Measurements from ENCODE around the gene GPR15.

GPR15 gene

GRCh38 chr3:98531622-98532274, at the start of gene GPR15:
Gene GPR15, plus strand, starts transcription at chr3:98531978. Its CDS starts 56 bp downstream, at chr3:98532034.
- no peak for DNase-seq (ENCODE audit: low read depth)

DNA sequence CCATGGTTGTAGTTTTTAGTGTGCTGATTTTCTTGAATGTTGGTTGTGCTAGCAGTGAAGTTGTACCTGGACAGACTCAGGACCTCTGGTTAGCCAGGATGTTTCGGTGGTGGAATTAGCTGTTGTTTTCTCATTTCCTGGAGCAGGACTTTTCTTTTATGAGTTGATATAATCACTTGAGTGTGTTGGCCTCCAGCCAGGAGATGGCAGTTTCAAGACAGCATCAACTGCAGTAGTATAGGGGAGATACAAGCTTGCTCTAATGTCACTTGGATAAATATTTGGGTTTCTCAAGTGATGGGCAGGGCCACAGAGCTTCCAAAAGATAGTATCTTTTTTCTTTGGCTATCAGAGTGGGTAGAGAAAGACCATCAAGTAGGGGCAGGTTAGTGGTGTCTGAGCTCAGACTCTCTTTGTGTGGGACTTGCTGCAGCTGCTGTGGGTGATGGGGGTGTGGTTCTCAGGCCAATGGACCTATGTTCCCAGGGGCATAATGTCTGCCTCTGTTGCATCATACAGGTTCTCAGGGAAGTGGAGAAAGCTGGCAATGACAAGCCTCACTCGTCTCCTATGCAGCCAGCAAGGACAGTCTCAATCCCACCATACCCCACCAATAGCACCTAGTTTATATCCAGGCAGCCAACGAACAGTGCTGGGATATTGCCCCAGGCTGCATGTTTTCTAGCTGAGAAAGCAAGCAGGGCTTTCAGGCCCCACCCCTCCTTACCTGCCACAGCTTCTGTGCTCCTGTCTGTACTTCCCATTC, 48.9 kb upstream of the GPR15 start:
- DNase-seq (ENCODE audit: low read depth) = no peak

DNA sequence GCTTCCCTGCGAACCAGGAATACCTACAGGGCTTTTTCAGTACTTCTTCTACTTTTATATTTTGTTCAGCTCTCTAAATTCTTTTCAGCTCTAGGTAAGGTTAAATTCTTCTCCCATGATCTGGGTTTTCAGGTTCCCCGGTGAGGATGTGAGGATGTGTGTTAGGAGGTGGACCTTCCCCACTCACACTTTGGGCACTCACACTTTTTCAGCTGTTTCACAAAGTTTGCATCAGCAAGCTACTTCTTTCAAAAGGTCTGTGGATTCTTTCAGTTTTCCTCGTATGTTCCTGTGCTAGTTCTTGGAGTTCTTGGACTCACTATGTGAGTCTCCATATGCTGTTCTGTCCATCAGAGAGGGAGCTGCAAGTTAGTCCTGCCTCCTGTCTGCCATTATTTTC, 48.2 kb upstream of the GPR15 start:
- DNase-seq (ENCODE audit: low read depth) = no peak

DNA sequence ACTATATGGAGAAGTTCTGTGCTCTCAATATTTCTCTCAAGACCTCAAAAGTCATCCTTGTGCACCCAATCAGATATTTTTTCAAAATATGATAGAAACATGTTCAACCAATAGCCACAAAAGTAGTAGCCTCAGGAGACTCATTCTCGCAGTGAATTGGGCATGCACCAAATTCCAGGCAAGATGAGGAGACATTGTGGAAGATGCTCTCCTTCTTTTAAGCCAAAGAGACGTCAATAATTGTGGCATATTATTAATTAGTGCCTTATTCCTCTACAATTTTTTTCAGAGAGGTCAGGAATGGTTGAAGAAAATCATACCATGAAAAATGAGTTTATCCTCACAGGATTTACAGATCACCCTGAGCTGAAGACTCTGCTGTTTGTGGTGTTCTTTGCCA, 34.4 kb upstream of the GPR15 start, which contains the start of gene OR5K2:
OR5K2 (plus strand) TSS at position 301 of the 400 bp plus-strand sequence; CDS start at position 301, 0 bp downstream.
- no peak for DNase-seq (ENCODE audit: low read depth)

GRCh38 chr3:98500019-98500418, 31.8 kb upstream of the GPR15 start:
- DNase-seq (ENCODE audit: low read depth) = no peak

DNA sequence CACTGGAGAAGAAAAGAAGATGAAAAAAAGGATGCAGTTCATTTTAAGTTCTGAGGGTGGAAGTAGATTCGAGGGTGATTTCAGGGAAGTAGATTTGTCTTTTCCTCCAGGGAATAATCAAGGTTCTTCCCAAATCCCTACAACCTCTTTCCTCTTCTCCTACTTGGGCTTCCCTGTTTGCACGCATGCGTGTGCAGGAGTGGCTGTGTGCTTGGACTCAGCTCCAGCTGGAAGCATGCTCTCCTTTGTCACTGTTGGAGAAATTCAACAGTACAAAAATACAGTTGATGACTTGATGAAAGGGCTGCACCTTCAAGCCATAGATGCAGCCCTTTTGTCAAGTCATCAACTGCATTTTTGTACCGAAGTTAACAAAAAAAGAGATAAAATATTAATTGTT, 30.5 kb upstream of the GPR15 start:
- DNase-seq (ENCODE audit: low read depth) = no peak

DNA sequence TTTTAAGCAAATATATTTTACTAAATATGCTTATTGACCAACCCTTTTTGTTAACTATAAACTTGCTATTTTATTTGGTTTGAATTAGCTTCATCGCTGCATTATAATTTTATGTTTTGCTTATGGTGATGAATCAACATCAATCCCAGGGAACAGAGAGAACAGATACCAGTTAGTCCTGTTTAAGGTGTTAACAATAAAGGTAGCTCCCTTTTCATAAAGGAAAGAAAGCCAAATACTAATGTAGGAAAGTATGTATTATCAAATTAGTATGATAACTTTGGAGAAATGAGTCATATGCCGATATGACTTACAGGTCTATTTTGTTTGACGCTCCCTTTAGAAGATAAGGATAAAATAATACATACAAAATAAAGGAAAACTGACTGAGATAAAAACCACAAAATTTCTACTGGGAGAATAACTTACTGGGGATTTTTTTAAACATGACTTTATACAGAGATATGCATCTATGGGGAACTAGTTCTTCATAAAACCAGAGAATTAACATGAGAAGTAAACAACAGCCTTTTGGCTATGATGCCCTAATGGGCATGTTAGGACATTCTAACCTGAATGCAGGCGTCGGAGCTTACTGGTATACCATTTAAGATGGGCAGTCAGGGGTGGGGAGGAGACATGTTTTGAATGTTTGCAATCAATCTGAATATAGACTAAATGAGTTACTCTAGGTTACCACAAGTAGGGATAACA, 29.8 kb upstream of the GPR15 start:
- no peak for DNase-seq (ENCODE audit: low read depth)

DNA sequence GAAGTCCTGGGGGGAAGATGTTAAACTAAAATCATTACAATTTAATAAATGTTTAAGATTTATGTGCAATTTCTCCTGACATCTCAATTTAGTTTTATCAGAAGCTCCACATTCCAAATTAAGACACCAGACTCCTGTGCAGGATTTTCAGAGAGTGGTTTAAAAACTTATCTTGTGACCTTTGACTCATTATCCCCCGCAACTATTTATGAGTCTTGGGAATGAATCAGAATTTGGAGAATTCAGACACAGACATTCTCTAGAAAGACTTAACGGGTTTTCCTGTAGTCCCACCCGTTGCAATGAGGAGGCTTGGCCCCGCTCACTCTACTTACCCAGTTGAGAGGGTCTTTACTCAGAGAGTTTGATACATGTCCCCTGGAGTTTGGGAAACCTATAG, 27.2 kb upstream of the GPR15 start:
- DNase-seq (ENCODE audit: low read depth) = peak; percentile 9

DNA sequence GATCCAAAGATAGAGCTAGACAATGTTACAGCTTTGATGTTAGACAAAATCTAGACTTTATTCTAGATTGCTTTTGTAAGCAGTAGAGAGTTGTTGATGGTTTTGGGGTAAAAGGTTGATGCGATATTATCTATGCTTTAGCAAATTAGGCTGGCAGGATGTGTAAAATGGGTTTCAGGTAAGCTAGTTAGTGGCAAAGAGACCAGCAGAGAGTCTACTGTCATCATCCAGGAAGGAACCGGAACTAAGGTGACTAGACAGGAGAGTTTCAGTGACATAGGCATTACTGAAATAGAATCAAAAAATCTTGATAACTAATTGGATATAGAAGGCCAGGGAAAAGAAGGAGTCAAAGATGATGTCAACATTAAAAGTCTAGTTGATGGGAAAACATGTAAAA, 23.2 kb upstream of the GPR15 start:
- DNase-seq (ENCODE audit: low read depth) = no peak

DNA sequence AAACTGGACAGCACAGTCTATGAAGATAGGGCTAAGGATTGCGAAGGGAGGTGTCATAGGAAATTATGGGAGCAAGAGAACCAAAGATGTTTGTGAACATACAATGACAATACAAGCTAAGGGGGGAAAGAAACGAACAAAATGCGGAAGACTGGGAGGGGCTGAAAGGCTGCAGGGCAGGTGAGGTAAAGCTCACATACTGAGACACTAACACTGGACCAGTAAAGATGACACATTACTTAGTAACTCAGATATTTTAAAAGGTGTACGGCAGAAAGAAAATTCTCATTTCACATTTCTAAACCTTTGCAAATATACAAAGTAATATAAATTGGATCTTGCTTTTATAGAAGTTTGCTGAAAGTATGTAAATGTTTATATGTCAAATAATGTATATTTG, 19.2 kb upstream of the GPR15 start:
- DNase-seq (ENCODE audit: low read depth) = no peak

- peak; percentile 77 for DNase-seq (ENCODE audit: low read depth)
Measured at GRCh38 chr3:98513091-98513511, 18.7 kb upstream of the GPR15 start.

- DNase-seq (ENCODE audit: low read depth) = no peak
Measured at GRCh38 chr3:98513736-98514135, 18.0 kb upstream of the GPR15 start.

- no peak for DNase-seq (ENCODE audit: low read depth)
Measured at GRCh38 chr3:98514948-98515347, 16.8 kb upstream of the GPR15 start.

- DNase-seq (ENCODE audit: low read depth) = no peak
Measured at GRCh38 chr3:98518816-98519215, 13.0 kb upstream of the GPR15 start.

GRCh38 chr3:98519351-98519750, 12.4 kb upstream of the GPR15 start:
- DNase-seq (ENCODE audit: low read depth) = no peak

DNA sequence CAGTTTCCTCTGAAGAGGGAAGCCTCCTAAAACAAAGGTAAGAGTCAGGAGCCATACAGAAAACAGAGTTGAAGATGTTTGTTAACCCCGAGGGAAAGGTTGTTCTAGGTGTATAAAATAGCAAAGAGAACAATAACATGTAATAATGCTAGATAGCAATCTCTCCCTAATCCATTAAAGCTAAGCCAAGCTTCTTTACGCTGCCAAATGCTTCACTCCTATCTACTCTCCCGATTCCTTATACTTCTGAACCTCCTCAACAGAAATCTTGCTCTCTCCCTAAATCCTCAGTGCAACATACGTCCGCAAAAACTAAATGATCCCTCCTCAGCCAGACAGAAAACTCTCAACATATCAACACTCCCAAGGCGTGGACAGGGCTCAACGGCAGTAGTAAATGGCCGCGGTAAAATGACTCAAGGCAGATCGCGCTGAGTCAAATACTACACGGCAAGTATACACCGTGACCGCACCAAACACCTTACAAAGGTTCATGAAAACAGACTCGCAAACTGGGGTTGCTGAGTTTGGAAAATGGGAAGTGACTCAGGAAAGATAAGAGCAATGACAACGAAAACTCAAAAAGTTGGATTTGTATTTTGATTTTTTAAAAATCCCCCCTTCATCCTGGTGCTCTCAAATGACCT, 9.8 kb upstream of the GPR15 start:
- DNase-seq (ENCODE audit: low read depth) = peak; percentile 74

- peak; percentile 97 for DNase-seq (ENCODE audit: low read depth)
Measured at GRCh38 chr3:98522544-98523281, 9.1 kb upstream of the GPR15 start, which contains the start of gene CLDND1. Gene CLDND1, minus strand, starts transcription at chr3:98522902. Its CDS starts 1,478 bp downstream, at chr3:98521424.

DNA sequence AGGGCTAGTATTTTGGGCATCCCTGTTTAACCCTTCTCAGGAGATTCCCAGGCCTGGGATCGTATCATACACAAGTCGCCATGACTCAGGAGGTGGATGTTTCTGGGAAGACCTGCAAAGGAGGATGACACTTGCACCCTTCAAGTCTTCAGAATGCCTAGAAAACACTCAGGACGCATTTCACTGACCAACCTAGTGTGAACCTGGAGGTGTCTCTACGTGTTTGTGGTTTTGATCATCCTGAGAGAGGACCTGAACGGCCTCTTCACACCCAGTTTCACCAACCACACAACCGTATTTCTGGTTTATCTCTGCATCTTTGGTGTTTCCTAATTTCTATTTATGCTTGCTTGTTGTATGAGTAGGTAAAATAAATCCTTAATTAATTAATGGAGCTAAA, 6.3 kb upstream of the GPR15 start:
- no peak for DNase-seq (ENCODE audit: low read depth)

GRCh38 chr3:98528474-98529346, 3.1 kb upstream of the GPR15 start:
- no peak for DNase-seq (ENCODE audit: low read depth)

DNA sequence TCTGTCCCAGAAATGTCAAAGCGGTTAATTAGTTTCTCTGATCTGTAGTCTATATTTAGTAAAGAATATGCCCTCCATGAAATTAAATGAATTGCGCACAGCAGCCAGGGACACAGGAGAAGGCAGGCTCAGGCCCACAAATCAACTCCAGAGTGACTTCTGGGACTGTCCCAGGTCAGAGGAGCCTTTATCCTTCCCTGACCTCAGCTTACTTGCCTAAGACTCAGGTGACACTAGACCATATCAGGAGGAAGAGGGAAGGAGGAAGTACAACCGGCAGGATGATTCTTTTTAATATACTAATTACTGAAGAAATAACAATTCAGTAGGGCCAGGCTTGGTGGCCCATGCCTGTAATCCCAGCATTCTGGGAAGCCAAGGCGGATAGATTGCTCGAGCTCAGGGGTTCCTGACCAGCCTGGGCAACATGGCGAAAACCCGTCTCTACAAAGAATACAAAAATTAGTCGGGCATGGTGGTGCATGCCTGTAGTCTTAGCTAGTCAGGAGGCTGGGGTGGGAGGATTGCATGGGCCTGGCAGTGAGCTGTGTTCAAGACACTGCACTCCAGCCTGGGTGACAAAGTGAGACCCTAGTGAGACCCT, 1.8 kb upstream of the GPR15 start:
- DNase-seq (ENCODE audit: low read depth) = no peak
